Cerebellar nuclear complex (tissue), 1 donor: ENCODE data around the gene GFOD2.
"Not testable (repeated sequence)": the region's sequence is repeated elsewhere in the genome, so short reads cannot be mapped to it uniquely, and the experiment has no call there.

ENCODE experiments used
- DNase-seq, 2 experiments: peaks; one replicate each; lab custom pipeline; 2025; lab: John Stamatoyannopoulos, UW

Gene GFOD2

DNA sequence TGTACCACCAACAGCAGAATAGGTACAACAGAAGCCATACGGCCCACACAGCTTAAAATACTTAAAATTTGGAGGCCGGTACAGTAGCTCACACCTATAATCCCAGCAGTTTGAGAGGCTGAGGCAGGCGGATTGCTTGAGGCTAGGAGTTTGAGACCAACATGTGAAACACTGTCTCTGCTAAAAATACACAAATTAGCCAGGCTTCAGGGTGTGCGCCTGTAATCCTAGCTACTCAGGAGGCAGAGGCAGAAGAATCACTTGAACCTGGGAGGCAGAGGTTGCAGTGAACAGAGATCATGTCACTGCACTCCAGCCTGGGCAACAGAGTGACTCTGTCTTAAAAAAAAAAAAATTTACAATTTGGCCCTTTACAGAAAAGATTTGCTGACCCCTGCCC lies 17.0 kb downstream of the GFOD2 start:
- DNase-seq: no peak

DNA sequence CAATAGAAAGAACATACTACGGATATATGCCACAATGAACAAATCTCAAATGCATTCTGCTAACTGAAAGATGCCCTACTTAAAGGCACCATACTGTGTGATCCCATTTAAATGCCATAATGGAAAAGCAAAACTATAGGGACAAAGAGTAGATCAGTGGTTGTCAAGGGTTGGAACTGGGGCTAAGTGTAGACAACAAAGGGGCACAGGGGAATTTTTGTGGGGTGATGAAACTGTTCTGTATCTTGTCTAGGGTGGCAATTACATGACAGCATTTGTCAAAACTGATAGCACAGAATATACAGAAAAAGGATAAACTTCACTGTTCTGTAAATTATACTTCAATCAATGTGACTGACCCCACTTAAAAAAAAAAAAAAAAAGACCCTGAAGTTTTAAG lies 17.7 kb downstream of the GFOD2 start:
- peak in 1 of 2 experiments; percentile 16 for DNase-seq

DNA sequence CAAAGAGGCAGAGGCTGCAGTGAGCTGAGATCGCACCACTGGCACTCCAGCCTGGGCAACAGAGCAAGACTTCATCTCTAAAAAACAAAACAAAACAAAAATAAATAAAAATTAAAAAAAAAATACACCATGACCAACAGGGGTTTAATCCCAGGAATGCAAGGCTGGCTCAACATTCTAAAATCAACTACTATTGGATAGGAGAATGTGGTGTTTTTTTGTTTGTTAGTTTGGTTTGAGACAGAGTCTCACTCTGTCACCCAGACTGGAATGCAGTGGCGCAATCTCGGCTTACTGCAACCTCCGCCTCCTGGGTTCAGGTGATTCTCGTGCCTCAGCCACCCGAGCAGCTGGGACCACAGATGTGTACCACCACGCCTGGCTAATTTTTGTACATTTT lies 19.9 kb downstream of the GFOD2 start:
- DNase-seq: no peak

DNA sequence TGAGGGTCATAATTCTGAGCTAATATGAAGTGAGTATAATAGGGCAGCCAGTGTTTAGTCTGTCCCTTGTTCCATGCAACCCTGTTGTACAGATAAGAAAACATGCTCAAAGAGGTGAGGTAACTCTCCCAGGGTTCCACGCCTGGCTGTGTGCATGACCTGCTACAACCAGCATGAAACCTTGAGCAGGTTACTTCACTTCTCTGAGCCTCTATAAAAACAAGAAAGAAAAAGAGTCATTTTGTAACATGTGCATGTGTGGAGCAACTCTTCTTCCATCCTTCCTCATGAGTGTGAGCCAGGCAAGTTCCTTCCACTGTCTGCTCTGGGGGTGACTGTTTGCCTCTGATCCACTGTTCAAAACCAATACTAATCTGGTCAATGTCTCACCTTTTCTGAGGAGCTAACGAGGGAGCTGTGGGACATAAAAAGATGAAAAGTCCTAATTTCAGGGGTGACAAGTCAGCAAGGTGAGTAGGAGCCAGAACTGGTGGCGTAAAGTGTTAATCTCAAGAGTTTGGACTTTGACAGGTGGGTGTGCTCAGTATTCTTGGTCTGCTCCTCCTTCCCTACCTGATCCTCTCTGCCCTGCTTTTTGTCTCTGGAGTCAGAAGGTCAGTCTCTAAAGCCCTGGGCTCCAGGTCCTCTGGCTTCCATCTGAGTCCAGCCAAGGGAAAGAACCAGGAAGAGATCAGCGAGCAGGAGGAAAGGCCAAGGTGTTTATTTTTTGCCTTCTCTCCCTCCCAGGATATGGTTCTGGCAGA lies 21.5 kb downstream of the GFOD2 start:
- no peak for DNase-seq

DNA sequence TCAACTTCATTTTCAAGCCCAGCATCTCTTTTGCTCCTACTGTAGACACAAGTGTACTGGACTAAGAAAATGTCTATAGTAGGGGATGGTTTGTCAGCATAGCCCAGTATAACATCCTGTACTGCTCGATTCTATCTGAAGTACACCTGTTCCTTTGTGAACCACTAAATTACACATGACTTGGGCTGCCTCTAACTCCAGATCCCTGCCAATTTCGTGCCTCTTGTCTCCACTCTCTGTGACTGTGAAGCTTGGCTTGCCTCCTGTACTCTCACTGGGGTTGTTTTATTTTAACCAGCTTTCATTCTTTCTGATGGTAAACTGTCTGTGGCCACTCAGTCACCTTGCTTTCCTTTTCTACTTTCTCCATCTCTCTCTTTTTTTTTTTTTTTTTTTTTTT lies 24.5 kb downstream of the GFOD2 start:
- DNase-seq: peak; percentile 12 to 61

DNA sequence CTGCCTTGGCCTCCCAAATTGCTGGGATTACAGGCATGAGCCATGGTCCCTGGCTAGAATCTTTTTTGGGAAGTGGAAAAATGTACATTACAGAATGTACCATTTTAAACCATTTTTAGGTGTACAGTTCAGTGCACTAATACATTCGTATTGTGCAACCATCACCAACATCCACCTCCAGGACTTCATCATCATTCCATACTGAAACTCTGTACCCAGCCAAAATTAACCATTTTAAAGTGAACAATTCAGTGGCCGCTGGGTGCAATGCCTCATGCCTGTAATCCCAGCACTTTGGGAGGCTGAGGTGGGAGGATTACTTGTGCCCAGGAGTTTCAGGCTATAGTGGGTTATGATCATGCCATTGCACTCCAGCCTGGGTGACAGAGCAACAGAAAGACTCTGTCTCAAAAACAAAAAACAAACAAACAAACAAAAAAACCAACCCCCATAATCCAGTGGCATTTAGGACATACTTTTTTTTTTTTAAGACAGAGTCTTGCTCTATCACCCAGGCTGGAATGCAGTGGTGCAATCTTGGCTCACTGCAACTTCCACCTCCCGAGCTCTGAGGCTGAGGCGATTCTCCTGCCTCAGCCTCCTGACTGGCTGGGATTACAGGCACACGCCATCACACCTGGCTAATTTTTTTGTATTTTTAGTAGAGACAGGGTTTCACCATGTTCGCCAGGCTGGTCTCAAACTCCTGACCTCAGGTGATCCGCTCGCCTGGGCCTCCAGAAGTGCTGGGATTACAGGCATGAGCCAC lies 25.4 kb downstream of the GFOD2 start:
- DNase-seq: not testable (repeated sequence)

DNA sequence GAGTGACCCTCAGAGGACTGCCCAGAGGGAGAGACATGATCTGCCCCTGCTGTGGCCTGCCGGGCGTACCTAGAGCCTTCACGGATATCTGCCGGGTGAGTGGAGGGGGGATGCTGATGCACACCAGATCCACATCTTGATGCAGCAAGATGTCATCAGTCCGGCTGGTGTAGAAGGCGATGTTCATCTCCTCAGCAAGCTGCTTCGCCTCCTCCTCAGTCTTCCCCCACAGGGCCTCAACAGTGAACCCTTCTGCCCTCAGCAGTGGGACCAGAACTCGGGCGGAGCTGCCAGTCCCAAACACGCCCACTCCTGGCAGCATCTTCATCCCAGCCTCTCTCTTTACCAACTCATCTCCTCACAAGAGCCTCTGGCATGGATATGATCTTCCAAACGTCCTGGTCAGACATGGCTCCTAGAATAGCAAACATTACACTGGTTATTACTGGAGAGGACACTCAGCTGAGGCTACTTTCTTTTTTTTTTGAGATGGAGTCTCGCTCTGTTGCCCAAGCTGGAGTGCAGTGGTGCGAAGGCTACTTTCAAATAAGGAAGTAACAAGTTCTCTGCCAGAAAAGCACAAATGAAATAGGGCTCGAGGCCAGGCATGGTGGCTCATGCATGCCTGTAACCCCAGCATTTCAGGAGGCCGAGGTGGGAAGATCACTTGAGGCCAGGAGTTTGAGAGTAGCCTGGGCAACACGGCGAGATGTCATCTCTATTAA lies 33.6 kb downstream of the GFOD2 start:
- DNase-seq: no peak

DNA sequence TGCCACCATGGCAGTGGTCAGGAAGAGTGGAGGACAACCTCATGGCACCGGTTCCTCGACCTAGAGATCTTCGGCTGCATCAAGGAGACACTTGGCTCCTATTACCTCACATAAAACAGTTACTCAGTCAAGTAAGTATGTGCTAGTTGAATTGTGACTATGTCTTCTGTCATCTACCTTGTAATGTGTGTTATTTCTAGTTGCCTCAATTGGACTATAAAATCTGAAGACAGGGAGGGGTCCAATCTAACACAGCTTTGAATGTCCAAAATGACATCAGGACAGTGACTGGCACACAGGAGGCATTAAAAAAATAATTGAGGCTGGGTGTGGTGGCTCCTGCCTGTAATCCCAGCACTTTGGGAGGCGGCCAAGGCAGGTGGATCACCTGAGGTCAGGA lies 35.3 kb downstream of the GFOD2 start:
- DNase-seq: no peak

DNA sequence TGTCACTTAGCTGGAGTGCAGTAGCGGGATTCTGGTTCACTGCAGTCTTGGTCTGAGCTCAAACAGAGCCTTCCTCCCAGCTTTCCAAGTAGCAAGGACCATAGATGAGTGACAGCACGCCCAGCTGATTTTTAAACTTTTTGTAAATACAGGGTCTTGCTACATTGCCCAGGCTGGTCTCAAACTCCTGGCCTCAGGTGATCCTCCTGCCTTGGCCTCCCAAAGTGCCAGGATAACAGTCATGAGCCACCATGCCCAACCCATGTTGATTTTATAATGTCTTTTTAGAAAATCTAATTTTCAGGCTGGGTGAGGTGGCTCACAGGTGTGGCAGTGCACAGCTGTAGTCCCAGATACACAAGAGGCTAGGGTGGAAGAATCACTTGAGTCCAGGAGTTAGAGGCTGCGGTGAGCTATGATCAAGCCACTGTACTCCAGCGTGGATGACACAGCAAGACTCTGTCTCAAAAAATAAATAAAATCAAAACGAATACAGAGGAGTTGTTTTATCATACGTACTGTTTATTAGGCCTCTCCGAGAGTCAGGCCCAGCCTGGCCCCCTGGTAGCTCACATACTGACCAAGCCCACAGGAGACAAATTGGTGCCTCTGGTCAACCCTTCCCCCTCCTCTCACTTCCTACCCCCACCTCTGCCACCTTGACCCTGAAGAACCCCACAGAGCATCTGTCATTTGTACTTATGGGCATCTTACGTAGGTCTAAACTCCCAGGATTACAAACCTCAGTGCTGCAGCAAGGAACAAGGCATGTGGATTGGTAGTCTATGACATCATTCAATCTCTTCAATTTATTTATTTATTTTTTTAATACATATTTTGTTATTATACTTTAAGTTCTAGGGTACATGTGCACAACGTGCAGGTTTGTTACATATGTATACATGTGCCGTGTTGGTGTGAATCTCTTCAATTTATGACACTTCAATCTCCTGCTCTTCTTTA lies 38.9 kb downstream of the GFOD2 start:
- DNase-seq: no peak

DNA sequence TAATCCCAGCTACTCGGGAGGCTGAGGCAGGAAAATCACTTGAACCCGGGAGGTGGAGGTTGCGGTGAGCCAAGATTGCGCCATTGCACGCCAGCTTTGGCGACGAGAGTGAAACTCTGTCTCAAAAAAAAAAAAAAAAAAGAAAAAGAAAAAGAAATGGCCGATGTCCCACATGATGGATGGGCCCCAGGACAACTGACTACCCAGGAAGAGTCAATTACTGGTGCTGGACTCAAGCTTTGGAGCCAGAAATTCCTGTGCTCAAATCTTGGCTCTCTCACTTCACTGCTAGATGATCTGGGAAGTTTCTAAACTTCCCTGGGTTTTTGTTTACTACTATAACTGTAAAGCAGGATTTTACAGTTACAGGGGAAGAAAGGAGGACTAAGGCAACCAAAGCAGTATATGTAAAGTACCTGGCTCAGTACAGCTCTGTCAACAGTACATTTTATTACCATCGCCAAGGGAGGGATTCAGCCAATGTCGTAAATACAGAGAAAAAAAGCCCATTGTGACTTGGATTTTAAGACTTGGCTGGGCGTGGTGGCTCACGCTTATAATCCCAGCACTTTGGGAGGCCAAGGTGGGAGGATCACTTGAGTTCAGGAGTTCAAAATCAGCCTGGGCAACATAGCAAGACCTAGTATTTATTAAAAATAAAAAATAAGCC lies 40.6 kb downstream of the GFOD2 start:
- DNase-seq: no peak

DNA sequence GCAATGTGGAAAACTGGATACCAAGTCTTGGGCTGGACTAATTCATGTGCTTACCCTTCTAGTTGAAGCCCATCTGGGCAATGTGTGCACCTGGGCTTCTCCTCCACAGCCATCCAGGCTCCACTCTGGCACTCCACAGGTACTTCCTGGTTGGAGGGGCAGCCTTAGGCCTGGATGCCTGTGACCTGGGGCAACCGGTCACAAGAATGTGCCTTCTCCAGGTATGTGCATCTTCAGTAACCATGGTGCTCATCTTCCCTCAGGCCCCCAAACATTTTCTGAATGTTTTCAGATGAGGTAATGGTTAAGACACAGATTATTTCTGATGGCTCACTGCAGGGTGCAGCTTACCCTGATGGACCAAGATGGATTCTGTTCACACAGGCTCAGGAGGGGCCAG lies 41.4 kb downstream of the GFOD2 start:
- no peak for DNase-seq

DNA sequence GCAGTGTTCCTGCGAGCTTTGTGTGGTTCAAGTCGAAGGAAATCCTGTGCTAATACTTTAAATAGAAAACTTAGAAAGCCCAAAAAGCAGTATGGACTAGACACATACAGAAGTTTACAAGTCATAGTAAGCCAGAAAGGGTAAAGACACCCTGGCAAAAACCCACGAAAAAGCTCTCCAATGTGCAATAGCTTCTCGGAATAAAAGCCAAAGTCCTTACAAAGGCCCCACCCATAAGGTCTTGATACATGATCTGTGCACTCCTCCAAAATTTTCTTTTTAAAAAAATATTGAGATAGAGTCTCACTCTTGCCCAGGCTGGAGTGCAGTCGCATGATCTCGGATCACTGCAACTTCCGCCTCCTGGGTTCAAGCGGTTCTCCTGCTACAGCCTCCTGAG lies 42.2 kb downstream of the GFOD2 start:
- no peak for DNase-seq

DNA sequence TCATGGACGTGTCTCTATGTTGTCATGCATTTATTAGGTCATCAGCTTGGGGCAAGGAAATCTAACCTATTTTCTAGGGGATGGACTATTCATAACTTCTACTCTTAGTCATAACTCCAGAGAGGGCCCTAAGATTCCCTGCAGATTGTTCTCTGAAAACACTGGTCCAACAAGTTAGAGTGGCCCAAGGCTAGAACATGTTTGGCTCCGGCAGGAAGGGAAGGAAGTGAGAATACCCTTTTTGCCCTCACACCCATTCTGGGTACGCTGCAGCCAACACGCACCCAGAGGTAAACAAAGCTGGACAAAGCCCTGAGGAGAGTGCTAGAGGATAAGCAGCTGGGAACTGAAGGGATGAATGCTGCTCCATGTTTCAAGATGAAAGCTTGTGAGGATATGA lies 42.6 kb downstream of the GFOD2 start:
- no peak for DNase-seq

DNA sequence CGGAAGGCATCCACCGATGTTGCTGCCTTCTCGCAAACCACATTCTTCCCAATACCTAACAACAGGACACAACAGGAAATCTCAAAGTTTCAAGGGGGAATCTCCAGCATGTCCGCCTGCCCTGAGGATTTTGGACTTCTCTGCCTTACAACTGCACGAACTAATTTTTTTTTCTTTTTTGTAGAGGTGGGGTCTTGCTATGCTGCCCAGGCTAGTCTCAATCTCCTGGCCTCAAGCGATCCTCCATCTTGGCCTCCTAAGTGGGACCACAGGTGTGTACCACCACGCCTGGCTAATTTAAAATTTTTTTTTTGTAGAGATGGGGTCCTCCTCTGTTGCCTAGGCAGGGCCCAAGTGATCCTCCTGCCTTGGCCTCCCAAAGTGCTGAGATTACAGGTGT lies 43.1 kb downstream of the GFOD2 start:
- no peak for DNase-seq

DNA sequence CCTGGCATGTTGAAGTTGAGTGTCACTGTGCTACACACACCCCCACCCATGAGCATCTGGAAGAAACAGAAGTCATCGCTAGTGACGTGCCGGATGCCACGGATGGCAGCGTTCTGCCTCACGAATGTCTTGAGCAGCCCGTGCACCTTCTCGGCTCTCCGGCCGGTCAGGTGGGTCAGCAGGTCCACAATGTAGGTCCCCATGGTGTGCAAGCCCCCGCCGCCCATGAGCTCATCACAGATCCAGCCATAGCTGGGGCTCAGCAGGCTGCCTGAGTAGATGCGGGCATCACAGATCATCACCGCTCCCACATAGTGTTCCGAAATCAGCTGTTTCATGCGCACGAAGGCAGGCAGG lies 43.6 kb downstream of the GFOD2 start:
- no peak for DNase-seq

DNA sequence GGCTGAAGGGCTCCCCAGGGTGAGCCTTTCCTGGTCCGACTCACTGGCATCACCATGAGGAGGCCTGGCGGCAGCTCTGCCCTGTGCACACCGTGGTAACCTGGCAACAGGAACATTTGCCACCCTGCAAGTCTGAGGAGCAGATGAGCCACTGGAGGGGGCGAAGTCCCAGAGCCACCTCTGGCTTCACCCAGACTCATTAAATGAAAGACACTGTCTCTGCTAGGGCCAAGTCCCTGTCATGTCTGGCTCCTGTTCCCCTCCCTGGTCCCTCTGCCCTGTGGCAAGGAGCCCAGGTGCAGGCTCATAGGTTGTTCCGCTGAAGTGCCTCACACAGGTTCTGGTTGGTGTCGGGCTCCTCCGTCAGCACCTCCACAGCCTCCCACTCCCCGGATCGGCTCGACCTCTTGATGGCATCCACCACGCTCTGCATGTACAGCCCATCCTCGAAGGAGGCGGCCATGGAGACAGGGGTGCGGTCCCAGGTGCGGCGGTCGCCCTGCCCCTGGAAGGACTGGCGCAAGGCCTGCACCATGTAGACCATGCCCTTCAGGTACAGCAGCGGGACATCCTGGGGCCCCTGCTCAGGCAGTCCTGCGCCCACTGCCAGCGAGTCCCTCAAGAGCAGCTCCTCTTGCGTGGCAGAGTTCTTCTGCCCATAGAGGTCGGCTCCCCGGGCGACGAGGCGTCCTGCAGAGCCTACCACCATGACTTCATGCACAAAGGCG lies 44.1 kb downstream of the GFOD2 start:
- DNase-seq: no peak

DNA sequence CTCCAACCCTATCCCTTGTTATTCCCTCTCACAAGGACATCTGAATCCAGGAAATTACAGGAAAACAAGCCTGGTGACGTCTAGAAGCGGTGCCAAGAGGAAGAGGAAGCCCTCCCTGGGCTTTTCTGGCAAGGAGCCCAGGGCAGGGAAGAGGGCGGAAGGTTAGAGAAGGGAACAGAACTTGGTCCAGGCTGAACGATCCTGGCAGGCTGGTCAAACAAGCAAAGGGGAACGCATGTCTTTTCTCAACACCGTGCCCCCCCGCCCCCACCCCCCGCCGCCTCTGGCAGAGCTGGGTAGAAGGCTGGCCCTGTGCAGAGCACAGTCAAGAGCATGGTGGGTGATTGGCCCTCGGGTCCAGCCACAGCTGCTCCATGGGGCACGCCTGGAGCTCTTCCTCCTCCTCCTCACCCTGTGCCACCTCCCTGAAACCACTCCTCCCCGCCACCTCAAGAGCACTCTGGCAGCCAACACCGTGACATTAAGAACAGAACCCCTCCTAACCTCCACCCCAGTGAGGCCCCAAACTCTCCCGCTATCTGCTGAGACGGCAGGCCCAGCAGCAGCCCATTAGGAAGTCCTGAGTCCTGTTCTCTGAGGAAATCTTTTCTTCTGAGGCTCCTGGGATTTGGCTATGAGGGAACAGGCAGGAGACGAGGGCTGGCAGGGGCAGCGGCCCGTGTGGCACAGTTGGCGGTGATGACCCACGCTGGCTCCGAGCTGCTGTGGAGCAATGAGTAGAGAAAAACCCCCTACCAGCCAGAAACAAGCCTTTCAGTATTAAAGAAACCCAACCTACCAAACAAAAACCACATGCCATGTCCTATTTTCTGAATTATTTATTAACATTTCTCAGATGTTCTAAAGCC lies 45.2 kb downstream of the GFOD2 start:
- DNase-seq: peak in 1 of 2 experiments; percentile 29

DNA sequence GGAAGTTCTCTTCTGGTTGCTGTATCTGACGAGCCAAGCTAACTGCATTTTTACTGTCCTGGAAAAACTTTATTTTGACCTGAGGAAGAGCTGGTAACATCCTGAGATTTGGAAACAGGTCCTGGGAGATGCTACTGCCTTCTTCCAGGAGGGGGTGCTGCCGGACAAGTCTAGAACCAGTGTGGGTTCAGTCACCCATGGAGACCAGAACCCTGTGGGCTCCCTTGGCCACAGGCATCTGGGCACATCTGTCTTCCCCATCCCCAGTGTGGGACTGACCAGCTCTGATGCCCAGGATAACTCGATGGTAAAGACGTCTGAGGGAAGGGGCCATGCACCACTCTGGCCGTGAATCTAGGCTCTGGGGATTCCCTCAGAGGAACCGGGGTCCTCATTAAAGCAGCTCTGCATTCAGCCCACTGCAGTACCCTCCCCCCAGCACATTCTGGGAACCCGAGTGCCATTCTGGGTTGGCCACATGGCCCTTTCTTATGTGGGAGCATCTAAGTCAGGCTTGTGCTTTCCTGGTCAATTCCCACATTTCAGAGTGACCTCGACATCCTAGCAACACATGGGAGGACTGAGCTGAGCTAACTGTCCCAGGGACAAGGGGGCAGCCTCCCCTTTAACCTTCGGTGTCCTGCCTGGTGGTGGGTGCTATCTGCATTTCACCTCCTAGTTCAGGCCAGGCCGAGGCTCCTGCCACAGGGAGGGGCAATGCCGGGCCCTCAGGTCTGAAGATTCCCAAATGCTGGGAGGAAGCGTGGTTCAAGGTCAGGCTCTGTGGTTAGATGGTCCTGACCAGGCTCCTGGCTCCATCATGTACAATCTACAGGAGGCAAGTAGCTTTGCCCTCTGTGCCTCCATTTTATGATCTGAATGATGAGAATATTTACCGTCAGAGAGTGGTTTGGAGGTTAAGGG lies 46.1 kb downstream of the GFOD2 start:
- DNase-seq: peak in 1 of 2 experiments; percentile 84
